ENCODE data around the gene TOMM20. TPM values are rescaled to one million over a fixed set of nuclear protein-coding genes. Genes with fewer than 3 reads are reported as not detected.

The TOMM20 gene
- total and polyA plus RNA-seq, 9 of the 15 experiments (the other 6 are each of a cell fraction or from before 2014, with no cell fraction given): 70.6 to 334 (median 159) TPM

DNA sequence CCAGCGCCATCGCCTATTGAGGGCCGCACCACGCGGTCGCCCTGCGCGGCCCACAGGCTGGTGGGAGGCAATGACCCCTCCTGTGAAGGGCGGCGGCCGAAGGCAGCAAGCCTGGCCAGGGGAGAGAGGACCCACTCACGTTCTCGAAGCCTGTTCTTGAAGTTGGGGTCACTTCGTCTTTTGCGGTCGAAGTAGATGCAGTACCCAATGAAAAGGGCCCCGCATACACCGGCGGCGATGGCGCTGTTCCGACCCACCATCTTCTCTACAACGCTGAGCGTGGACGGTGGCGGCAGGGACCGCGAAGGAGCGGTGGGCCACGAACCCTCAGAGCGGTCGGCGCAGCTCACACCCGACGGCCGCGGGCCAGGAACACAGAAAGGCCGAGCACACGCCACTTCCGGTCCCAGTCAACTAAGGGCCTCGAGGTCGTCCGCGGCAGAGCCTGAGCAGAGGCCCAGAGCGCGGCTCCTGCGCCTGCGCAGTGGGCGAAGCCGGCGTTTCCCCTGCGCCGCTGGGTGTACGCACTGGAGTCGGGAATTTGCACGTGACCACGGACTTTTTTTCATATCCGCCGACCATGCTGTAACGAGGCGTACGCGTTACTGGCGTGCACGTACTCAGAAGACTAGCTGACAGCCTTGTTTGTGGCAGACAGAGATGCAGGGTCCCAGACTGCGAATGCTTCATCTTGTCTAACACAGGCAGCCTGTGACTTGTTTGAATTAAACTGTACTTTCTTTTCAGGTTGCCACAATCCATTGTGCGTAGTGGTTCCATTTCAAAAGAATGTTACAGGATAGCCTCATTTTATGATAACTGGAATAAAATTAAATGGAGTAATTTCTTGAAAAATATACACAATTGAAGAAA lies at the start of gene TOMM20 (continued):
- TF ChIP-seq, protein P1, sequence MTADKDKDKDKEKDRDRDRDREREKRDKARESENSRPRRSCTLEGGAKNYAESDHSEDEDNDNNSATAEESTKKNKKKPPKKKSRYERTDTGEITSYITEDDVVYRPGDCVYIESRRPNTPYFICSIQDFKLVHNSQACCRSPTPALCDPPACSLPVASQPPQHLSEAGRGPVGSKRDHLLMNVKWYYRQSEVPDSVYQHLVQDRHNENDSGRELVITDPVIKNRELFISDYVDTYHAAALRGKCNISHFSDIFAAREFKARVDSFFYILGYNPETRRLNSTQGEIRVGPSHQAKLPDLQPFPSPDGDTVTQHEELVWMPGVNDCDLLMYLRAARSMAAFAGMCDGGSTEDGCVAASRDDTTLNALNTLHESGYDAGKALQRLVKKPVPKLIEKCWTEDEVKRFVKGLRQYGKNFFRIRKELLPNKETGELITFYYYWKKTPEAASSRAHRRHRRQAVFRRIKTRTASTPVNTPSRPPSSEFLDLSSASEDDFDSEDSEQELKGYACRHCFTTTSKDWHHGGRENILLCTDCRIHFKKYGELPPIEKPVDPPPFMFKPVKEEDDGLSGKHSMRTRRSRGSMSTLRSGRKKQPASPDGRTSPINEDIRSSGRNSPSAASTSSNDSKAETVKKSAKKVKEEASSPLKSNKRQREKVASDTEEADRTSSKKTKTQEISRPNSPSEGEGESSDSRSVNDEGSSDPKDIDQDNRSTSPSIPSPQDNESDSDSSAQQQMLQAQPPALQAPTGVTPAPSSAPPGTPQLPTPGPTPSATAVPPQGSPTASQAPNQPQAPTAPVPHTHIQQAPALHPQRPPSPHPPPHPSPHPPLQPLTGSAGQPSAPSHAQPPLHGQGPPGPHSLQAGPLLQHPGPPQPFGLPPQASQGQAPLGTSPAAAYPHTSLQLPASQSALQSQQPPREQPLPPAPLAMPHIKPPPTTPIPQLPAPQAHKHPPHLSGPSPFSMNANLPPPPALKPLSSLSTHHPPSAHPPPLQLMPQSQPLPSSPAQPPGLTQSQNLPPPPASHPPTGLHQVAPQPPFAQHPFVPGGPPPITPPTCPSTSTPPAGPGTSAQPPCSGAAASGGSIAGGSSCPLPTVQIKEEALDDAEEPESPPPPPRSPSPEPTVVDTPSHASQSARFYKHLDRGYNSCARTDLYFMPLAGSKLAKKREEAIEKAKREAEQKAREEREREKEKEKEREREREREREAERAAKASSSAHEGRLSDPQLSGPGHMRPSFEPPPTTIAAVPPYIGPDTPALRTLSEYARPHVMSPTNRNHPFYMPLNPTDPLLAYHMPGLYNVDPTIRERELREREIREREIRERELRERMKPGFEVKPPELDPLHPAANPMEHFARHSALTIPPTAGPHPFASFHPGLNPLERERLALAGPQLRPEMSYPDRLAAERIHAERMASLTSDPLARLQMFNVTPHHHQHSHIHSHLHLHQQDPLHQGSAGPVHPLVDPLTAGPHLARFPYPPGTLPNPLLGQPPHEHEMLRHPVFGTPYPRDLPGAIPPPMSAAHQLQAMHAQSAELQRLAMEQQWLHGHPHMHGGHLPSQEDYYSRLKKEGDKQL (CRISPR knock-in tag; IDR thresholded peaks at IDR 0.05; ENCODE audit: borderline replicate concordance): no peak
- TF ChIP-seq PHF21A (IDR thresholded peaks at IDR 0.05; ENCODE audit: borderline replicate concordance, low read depth): no peak
- peak; percentile 99 for TF ChIP-seq GABPB1 (CRISPR knock-in tag; IDR thresholded peaks at IDR 0.05)
- peak; percentile 96 for TF ChIP-seq ZBTB1 (CRISPR knock-in tag; IDR thresholded peaks at IDR 0.05; ENCODE audit: borderline replicate concordance, low read depth)
- TF ChIP-seq SRSF7 (optimal IDR thresholded peaks at IDR 0.05; ENCODE audit: low read depth, low read length): no peak
- TF ChIP-seq BDP1 (IDR thresholded peaks at IDR 0.05; ENCODE audit: insufficient read depth, insufficient read length): no peak
- peak; percentile 90 for TF ChIP-seq EGR1 (conservative IDR thresholded peaks at IDR 0.05)
- TF ChIP-seq ZNF197 (CRISPR knock-in tag; IDR thresholded peaks at IDR 0.05; ENCODE audit: low read depth): no peak
- TF ChIP-seq IFI16 (CRISPR knock-in tag; IDR thresholded peaks at IDR 0.05): no peak
- TF ChIP-seq ZNF75A (CRISPR knock-in tag; IDR thresholded peaks at IDR 0.05): no peak
- TF ChIP-seq HEY1 (CRISPR knock-in tag; IDR thresholded peaks at IDR 0.05; ENCODE audit: borderline replicate concordance): no peak
- TF ChIP-seq, protein P2, sequence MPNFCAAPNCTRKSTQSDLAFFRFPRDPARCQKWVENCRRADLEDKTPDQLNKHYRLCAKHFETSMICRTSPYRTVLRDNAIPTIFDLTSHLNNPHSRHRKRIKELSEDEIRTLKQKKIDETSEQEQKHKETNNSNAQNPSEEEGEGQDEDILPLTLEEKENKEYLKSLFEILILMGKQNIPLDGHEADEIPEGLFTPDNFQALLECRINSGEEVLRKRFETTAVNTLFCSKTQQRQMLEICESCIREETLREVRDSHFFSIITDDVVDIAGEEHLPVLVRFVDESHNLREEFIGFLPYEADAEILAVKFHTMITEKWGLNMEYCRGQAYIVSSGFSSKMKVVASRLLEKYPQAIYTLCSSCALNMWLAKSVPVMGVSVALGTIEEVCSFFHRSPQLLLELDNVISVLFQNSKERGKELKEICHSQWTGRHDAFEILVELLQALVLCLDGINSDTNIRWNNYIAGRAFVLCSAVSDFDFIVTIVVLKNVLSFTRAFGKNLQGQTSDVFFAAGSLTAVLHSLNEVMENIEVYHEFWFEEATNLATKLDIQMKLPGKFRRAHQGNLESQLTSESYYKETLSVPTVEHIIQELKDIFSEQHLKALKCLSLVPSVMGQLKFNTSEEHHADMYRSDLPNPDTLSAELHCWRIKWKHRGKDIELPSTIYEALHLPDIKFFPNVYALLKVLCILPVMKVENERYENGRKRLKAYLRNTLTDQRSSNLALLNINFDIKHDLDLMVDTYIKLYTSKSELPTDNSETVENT (CRISPR knock-in tag; IDR thresholded peaks at IDR 0.05): peak; percentile 28
- peak; percentile 76; the same call in 1 of the 2 replicates for TF ChIP-seq SOX6 (IDR thresholded peaks at IDR 0.05)
- peak; percentile 49; the same call in 1 of the 2 replicates for TF ChIP-seq ZNF766 (CRISPR knock-in tag; conservative IDR thresholded peaks at IDR 0.05)
- peak; percentile 51 for TF ChIP-seq JUND (IDR thresholded peaks at IDR 0.05; ENCODE audit: borderline replicate concordance, low read depth, low read length)
- peak; percentile 74; the same call in 2 of the 3 replicates for TF ChIP-seq JUND (tag; IDR thresholded peaks at IDR 0.05; ENCODE audit: borderline replicate concordance, low read depth, low read length)
- TF ChIP-seq, protein P3, sequence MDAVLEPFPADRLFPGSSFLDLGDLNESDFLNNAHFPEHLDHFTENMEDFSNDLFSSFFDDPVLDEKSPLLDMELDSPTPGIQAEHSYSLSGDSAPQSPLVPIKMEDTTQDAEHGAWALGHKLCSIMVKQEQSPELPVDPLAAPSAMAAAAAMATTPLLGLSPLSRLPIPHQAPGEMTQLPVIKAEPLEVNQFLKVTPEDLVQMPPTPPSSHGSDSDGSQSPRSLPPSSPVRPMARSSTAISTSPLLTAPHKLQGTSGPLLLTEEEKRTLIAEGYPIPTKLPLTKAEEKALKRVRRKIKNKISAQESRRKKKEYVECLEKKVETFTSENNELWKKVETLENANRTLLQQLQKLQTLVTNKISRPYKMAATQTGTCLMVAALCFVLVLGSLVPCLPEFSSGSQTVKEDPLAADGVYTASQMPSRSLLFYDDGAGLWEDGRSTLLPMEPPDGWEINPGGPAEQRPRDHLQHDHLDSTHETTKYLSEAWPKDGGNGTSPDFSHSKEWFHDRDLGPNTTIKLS (IDR thresholded peaks at IDR 0.05; ENCODE audit: borderline replicate concordance, low read depth): peak; percentile 81; the same call in 1 of the 2 replicates
- TF ChIP-seq SMAD4 (CRISPR knock-in tag; conservative IDR thresholded peaks at IDR 0.05): peak; percentile 58; the same call in 1 of the 2 replicates
